HuH-7 (cell line): ENCODE results near the gene CCDC85A.

Experiments
- DNase-seq: peaks from one replicate; pipeline ENCODE4 v3.0.0; 2011; ENCODE audit warnings: low spot score

The CCDC85A gene

GRCh38 chr2:56309626-56310170 is 125.9 kb downstream of the CCDC85A start:
- DNase-seq = no peak

GRCh38 chr2:56313500-56313921 is 129.7 kb downstream of the CCDC85A start:
- DNase-seq = no peak

- no peak for DNase-seq
These were observed 130.6 kb downstream of the CCDC85A start for GRCh38 chr2:56314371-56314770.

GRCh38 chr2:56314796-56315195 is 131.0 kb downstream of the CCDC85A start:
- DNase-seq = no peak

GRCh38 chr2:56315376-56315775 is 131.6 kb downstream of the CCDC85A start:
- no peak for DNase-seq

GRCh38 chr2:56316011-56316410 is 132.2 kb downstream of the CCDC85A start:
- no peak for DNase-seq

- no peak for DNase-seq
These were observed 134.4 kb downstream of the CCDC85A start for GRCh38 chr2:56318147-56318546.

GRCh38 chr2:56325661-56326345 is 142.0 kb downstream of the CCDC85A start:
- DNase-seq = no peak

GRCh38 chr2:56326346-56326741 is 142.6 kb downstream of the CCDC85A start:
- no peak for DNase-seq

- no peak for DNase-seq
These were observed 148.0 kb downstream of the CCDC85A start for GRCh38 chr2:56331810-56332209.

GRCh38 chr2:56333812-56334485 is 150.2 kb downstream of the CCDC85A start:
- no peak for DNase-seq

- DNase-seq = no peak
These were observed 150.8 kb downstream of the CCDC85A start for GRCh38 chr2:56334622-56335021.

GRCh38 chr2:56335101-56335500 is 151.3 kb downstream of the CCDC85A start:
- no peak for DNase-seq

GRCh38 chr2:56337342-56337741 is 153.6 kb downstream of the CCDC85A start:
- DNase-seq = no peak

- DNase-seq = no peak
These were observed 154.4 kb downstream of the CCDC85A start for GRCh38 chr2:56338232-56338631.

- DNase-seq = no peak
These were observed 161.0 kb downstream of the CCDC85A start for GRCh38 chr2:56344771-56345170.

GRCh38 chr2:56347881-56348280 is 164.1 kb downstream of the CCDC85A start:
- DNase-seq = no peak

- DNase-seq = no peak
These were observed 164.8 kb downstream of the CCDC85A start for GRCh38 chr2:56348392-56349210.

GRCh38 chr2:56357655-56358295 is 174.0 kb downstream of the CCDC85A start:
- DNase-seq = no peak

- DNase-seq = no peak
These were observed 178.1 kb downstream of the CCDC85A start for GRCh38 chr2:56361844-56362243.

- no peak for DNase-seq
These were observed 181.1 kb downstream of the CCDC85A start for GRCh38 chr2:56364902-56365301.

- DNase-seq = no peak
These were observed 185.5 kb downstream of the CCDC85A start for GRCh38 chr2:56369316-56369715.
